Smooth muscle cell (in vitro differentiated cells): Measurements from ENCODE around the gene TMCO1. TPM values are rescaled to one million over a fixed set of nuclear protein-coding genes. Genes with fewer than 3 reads are reported as not detected.

Source experiments
- DNase-seq: peaks from one replicate; lab custom pipeline; 2025; ENCODE audit not compliant: unreplicated experiment; lab: John Stamatoyannopoulos, UW
- H2AFZ ChIP-seq: fragments of 200-600 bp; sonication (generic); 2 replicates; pipeline ENCODE4 v1.6.0; 2016; ENCODE audit warnings: antibody characterized with exemption, low read depth, mild to moderate bottlenecking
- H3F3A ChIP-seq: fragments of 200-600 bp; sonication (generic); 2 replicates; pipeline ENCODE4 v1.6.0; 2017; ENCODE audit warnings: antibody characterized with exemption, low read depth
- H3K27ac ChIP-seq: fragments of 200-600 bp; sonication (generic); 2 replicates; pipeline ENCODE4 v1.5.1; 2016; ENCODE audit warnings: low read depth, mild to moderate bottlenecking
- H3K27me3 ChIP-seq: fragments of 200-600 bp; sonication (generic); 2 replicates; pipeline ENCODE4 v1.6.1; 2016; ENCODE audit warnings: low read depth, mild to moderate bottlenecking
- H3K36me3 ChIP-seq: fragments of 200-600 bp; sonication (generic); 2 replicates; pipeline ENCODE4 v1.5.1; 2016; ENCODE audit warnings: low read depth
- H3K4me1 ChIP-seq: fragments of 200-600 bp; sonication (generic); 2 replicates; pipeline ENCODE4 v1.5.1; 2016; ENCODE audit warnings: low read depth
- H3K4me2 ChIP-seq: fragments of 200-600 bp; sonication (generic); 2 replicates; pipeline ENCODE4 v1.6.0; 2016; ENCODE audit warnings: mild to moderate bottlenecking
- H3K4me3 ChIP-seq: fragments of 200-600 bp; sonication (generic); 2 replicates; pipeline ENCODE4 v1.5.1; 2016; ENCODE audit warnings: mild to moderate bottlenecking
- H3K79me2 ChIP-seq: fragments of 200-600 bp; sonication (generic); 2 replicates; pipeline ENCODE4 v1.6.0; 2016; ENCODE audit warnings: low read depth, mild to moderate bottlenecking
- H3K9ac ChIP-seq: fragments of 200-600 bp; sonication (generic); 2 replicates; pipeline ENCODE4 v1.6.0; 2016; ENCODE audit warnings: low read depth
- H3K9me3 ChIP-seq: fragments of 200-600 bp; sonication (generic); replicated peaks from 2 replicates; pipeline ENCODE4 v1.5.1; 2016; ENCODE audit warnings: low read depth
- H4K20me1 ChIP-seq: fragments of 200-600 bp; sonication (generic); 2 replicates; pipeline ENCODE4 v1.6.0; 2016; ENCODE audit warnings: low read depth
- WGBS: methylation state at CpG from one replicate; pipeline ENCODE4 v1.1.7; 2016; ENCODE audit warnings: low lambda C conversion rate; 5-methylcytosine and 5-hydroxymethylcytosine counted together
- polyA plus RNA-seq: library from polyadenylated mRNA; unstranded; fragments of >200 nt; fragmentation: Nextera tagmentation; extraction: Ambion mirVana; gene quantifications from 2 replicates; pipeline ENCODE4 v1.2.1, GENCODE V29; 2016
- total RNA-seq: library from RNA; depleted of rRNA; stranded (reverse); fragments of >200 nt; gene quantifications from 2 replicates; pipeline ENCODE4 v1.2.3, GENCODE V29; 2014
- TF ChIP-seq, protein P1 (sequence below): fragments of 200-600 bp; sonication (generic); IDR thresholded peaks from 2 replicates; pipeline ENCODE4 v1.5.1; 2017; ENCODE audit warnings: borderline replicate concordance, mild to moderate bottlenecking, antibody characterized with exemption; ENCODE audit not compliant: insufficient read depth, poor library complexity, severe bottlenecking

Gene TMCO1
- total and polyA plus RNA-seq, 2 experiments from 2014 or later = 135 to 146 TPM

DNA sequence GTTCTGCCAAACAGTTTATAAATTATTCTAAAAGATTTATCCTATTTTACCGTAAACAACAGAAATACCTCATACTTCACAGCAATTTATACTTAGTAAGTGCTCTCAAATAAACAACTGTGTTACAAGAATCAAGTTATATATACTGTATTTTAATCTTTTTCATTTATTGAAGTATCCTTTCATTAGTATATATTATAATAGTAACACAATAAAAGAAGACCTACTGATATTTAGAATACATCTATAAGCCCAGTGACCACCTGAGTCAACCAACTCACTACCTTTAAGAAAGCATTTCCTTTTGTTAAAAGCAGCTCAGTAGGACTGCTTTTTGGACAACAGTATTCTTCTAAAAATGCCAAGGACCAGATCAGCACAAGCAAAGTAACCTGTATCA lies 5.9 kb downstream of the TMCO1 start:
- Histone ChIP-seq H3K4me3 (no peak overlapping the region), H3K9me3 (no peaks in the 10 kb centered on the region), H4K20me1 (peaks cover 28% of the 10 kb centered on the region), H3K27me3 (no peaks in the 10 kb centered on the region), H3K79me2 (peaks cover 43% of the 10 kb centered on the region), H3K36me3 (peaks cover 23% of the 10 kb centered on the region), H3K9ac (no peak overlapping the region), H2AFZ (no peak overlapping the region), H3K4me1 (no peaks in the 10 kb centered on the region), H3K27ac (no peak overlapping the region), H3F3A (no peaks in the 10 kb centered on the region), H3K4me2 (no peak overlapping the region)
- TF ChIP-seq, protein P1, sequence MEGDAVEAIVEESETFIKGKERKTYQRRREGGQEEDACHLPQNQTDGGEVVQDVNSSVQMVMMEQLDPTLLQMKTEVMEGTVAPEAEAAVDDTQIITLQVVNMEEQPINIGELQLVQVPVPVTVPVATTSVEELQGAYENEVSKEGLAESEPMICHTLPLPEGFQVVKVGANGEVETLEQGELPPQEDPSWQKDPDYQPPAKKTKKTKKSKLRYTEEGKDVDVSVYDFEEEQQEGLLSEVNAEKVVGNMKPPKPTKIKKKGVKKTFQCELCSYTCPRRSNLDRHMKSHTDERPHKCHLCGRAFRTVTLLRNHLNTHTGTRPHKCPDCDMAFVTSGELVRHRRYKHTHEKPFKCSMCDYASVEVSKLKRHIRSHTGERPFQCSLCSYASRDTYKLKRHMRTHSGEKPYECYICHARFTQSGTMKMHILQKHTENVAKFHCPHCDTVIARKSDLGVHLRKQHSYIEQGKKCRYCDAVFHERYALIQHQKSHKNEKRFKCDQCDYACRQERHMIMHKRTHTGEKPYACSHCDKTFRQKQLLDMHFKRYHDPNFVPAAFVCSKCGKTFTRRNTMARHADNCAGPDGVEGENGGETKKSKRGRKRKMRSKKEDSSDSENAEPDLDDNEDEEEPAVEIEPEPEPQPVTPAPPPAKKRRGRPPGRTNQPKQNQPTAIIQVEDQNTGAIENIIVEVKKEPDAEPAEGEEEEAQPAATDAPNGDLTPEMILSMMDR = no peak
- no peak for DNase-seq
- 97% methylated on average over 1 of the region's 1 CpG for WGBS

DNA sequence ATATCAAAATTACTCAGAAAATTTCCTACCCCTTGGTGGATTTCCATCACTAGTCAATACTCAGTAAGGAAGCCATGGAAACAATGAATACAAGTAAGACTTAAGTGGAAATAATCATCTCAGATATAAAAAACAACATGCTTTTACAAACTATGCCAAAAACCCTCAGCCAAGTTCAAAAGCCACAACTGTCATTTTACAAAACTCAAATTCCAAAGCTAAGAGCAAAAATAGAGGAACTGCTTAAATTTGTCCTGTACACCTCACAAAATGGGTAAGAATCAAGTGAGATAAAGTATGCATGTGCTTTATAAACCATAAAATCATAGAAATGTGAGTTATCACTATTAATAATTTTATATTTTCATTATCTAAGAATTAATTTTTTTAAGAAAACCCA lies 9.6 kb downstream of the TMCO1 start:
- peaks cover 35% of the 10 kb centered on the region for H3K79me2 ChIP-seq
- H3K36me3 ChIP-seq = peaks cover 14% of the 10 kb centered on the region
- TF ChIP-seq, protein P1 = no peak

DNA sequence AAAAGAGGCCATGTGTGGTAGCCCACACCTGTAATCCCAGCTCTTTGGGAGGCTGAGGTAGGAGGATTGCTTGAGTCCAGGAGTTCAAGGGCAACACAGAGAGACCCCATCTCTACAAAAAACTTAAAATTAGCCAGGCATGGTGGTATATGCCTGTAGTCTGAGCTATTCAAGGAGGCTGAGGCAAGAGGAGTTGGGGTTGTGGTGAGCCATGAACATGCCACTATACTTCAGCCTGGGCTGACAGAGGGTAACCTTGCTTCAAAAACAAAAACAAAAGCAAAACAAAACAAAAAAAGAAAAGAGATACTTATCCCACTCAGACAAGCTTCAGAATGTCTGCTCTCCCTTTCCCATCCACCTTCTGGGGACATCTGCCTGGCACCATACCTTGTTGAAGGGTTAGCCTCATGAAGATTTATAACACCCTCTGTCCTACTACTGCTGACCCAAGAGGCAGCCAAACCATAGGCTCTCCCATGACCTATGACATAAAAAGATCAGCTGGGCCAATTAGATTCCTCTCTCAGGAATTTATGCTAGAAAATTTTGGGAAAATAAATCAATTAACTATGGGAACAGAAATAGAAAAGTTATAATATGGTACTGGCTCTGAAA lies 13.2 kb downstream of the TMCO1 start:
- no peak overlapping the region for H3K4me2 ChIP-seq
- H3K9ac ChIP-seq = no peak overlapping the region
- no peaks in the 10 kb centered on the region for H3K9me3 ChIP-seq
- H4K20me1 ChIP-seq = peaks cover 18% of the 10 kb centered on the region
- no peak overlapping the region for H3K27ac ChIP-seq
- no peaks in the 10 kb centered on the region for H3F3A ChIP-seq
- no peaks in the 10 kb centered on the region for H3K27me3 ChIP-seq
- peaks cover 22% of the 10 kb centered on the region for H3K36me3 ChIP-seq
- no peak for DNase-seq
- TF ChIP-seq, protein P1 = no peak
- H3K4me1 ChIP-seq = no peaks in the 10 kb centered on the region
- H3K4me3 ChIP-seq = no peak overlapping the region
- no peak overlapping the region for H2AFZ ChIP-seq
- H3K79me2 ChIP-seq = peaks cover 25% of the 10 kb centered on the region

More for the DNA sequence above, 9.6 kb downstream of the TMCO1 start:
- H3K27me3 ChIP-seq = no peaks in the 10 kb centered on the region
- no peak overlapping the region for H3K4me3 ChIP-seq
- no peak overlapping the region for H3K27ac ChIP-seq
- no peaks in the 10 kb centered on the region for H3K4me1 ChIP-seq
- peaks cover 37% of the 10 kb centered on the region for H4K20me1 ChIP-seq
- no peak overlapping the region for H3K4me2 ChIP-seq
- DNase-seq = no peak
- H3K9me3 ChIP-seq = no peaks in the 10 kb centered on the region
- H3K9ac ChIP-seq = no peak overlapping the region
- no peaks in the 10 kb centered on the region for H3F3A ChIP-seq
- no peak overlapping the region for H2AFZ ChIP-seq

DNA sequence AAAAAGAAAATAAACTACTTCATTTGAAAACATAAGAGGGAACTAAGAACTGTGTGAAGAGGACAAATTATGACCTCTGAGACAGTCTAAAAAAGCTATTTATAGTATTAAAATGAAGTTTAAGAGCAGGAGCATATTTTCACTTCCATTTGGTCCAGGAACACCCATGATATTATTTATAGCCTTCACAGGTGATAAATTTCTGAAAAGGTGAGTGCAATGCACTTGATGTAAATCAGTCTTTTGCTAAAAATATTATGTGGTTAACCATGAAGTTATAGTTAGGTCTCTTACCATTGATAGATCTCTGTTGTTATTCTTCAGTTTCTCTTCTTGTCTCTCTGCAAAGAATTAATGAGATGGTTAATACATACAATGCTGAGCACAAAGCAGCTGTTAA lies 14.7 kb downstream of the TMCO1 start:
- Histone ChIP-seq H3K9ac (no peak overlapping the region), H3K36me3 (peaks cover 20% of the 10 kb centered on the region), H2AFZ (no peak overlapping the region), H3K4me1 (no peaks in the 10 kb centered on the region), H3K79me2 (peaks cover 17% of the 10 kb centered on the region), H3K9me3 (no peaks in the 10 kb centered on the region), H3F3A (no peaks in the 10 kb centered on the region), H3K27me3 (no peaks in the 10 kb centered on the region), H3K4me3 (no peak overlapping the region), H4K20me1 (peaks cover 15% of the 10 kb centered on the region), H3K4me2 (no peak overlapping the region), H3K27ac (no peak overlapping the region)
- no peak for DNase-seq
- TF ChIP-seq, protein P1 = no peak
